NCI-H1048 (cell line): ENCODE measurements around the gene LPP.

Source experiments
- DNase-seq: peaks from one replicate; lab custom pipeline; 2025; lab: John Stamatoyannopoulos, UW

The LPP gene

DNA sequence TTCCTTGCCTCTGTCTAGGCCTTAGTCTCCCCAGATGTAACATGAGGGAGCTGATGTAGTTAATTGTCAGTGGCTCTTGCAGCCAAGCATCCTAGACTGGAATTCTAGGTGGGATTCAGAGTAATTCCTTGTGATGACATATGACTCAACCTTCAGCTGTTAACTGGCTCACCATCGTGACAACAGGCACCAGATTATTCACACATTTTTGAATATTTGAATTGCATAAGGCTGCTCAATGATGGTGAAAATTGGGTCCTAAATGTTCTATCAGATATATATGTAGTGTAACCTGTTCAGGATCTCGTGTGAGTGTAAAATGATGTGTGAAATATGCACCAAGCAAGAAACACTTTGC, 405.1 kb downstream of the LPP start:
- DNase-seq, result no peak

DNA sequence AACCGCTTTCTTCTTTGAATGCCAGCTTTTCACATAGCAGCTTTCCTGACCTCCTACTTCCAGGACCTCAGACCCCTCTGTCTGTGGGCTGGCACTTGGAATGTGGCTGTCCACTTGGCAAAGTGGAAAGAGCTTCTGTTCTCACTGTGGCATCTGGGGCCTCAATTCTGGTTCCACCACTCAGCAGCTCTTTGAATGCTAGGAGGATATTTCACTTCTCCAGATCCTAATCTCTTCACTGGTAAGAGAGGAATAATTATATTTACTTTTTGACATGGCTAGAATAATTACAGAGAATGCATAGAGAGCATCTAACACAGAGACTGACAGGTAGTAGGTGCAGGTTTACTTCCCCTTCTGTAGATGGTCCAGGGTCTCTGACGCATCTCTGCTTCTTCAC, 405.9 kb downstream of the LPP start:
- DNase-seq, result no peak

DNA sequence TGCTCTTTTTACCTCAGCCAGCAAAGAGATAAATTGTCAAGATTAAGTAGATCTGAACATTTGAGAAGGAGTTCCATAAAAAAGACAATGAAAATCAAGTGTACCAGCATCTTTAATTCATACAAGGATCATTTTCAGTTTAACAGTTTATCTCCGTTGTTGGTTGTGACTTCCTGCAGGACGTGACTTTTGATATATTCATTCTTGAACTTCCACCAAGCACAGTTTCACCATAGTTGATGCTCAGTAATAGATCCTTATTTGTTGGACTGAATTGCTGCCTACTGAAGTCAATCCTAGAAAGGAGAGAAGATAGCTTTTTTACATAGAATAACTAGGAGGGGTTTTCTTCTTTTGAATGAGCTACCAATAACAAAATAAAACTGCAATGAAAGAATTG, 408.2 kb downstream of the LPP start:
- no peak for DNase-seq

DNA sequence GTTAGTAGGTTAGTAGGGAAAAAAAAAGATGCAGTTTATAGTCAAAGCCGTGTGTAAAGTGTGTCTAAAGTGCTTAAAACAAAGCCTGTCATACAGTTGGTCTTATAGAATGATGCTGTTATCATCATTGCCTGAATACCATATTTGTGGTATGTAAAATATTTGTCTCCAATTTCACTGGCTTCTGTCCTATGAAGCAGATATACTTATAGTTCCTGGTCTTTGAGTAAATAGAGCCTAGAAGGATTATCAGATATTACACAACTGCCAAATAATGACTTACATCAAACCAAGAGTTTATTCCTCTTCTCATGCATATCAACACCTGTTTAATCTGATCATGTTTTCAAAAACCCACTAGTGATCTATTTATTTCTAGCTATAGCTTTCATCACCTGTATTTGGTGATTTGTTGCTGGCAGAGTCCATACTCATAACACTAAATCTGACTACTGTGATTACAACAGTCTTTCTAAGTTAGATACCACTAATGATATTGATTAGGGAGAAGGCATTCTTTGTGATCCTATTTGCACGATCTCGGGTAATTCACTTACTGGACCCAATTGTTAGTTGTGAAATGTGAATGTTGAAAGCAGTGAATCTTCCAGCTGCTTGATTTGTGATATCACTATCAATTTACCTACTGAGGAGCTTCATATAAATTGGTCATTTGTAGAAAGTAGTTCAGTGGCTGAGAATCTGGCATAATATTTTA, 413.7 kb downstream of the LPP start:
- DNase-seq, result no peak

DNA sequence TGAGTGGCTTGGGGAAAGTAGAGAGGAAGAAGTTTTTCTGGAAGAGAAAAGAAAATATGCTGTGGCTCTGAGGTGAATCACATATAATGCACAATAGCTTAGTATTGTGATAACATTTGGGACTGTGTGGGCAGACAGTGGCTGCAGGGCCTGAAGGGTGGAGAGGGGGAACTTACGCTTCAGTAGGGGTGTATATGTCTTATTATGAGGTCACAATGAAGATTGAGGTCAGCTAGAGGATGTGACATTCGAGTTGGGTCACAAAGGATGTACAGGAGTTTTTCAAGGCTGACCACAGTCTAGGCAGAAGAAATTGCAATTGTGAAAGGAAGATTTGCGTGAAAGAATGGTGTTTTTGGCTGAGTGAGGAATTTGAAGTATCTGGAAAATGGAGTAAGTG, 414.8 kb downstream of the LPP start:
- DNase-seq, result no peak

DNA sequence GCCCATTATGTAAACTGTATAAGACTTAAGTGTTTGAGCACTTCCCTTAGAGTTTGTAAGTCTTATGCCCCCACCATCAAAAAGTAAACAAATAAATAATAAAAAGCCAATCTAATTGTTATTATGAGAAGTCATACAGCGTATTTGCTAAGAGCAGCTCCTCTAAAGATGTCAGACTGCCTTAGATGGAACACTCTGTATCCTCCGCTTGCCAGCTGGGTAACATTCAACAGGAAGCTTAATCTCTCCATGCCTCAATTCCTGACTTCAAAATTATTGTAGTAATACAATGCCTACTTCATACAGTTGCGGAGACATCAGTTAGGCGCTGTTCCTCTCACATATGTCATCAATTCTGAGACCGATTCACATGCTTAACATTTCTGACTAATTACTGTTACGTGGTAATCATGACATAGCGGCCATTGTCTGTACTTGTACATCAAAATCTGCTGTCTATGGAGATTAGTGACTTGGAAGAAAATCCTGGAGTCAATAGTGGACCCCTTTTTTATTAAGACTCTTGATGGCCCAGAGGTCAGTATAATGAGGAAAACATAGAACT, 417.7 kb downstream of the LPP start:
- DNase-seq, result no peak

DNA sequence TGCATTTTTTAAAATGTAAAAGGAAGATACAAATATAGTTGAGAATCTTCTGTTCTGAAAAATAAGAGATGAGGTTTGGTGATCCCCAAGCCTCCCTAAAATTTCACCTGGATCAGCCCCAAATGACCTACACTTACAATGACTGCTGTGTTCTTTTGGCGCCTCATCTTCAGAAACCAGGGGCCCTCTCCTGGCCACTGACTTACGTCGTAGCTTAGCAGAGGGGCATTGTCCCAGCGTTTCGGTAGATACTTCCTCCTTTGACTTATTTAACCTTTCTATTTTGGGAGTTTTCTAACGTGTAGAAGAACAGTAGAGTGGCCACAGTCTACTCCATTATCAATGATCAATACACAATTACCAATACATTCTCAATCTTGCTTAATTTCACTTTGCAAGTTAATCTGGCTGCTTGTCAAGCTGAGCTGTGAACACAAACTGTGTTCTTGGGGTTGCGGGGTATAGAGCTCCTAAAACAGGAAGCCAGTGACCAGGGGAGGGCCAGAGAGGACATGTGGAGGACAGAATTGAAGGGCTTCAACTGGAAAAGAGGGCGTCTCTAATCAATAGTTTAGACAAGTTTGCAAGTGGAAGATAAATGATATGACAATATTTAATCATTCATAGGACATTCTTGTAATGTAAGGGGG, 419.5 kb downstream of the LPP start:
- DNase-seq, result no peak

DNA sequence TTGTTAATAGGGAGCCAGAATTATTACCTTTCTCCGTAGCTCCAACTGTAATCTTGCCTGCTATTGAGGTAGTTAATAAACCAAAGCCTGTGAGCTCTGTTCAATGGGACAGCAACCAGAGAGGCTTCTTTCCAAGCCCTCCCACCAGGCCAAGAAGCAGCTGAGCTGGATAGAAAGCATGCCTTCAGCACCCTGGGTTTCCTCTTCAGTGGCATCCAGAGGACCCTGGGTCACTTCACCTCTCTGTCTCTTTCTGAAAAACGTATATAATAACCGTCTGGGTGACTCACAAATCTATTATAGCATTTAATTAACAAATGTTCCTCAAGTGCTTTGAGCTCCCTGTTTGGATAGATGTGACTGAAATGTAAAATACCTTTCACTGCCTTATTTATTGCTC, 420.0 kb downstream of the LPP start:
- no peak for DNase-seq

DNA sequence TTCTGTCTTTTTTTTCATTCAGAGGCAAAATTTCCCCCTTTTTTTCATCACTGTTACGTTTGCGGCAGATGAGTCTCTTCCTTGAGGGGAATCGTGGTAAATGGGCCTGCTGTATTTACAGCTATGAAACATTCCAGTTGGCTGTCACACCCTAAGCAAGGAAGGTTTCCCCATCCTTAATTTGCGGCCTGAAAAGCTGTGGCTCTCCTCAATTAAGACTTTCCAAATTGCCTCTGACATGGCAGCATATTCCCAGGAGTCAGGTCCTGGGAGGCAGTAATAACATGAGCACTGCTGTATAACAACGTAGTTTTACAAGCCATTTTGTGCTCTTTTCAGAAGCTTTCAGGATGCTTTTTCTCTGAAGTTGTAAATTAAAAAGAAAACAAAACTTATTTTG, 420.9 kb downstream of the LPP start:
- no peak for DNase-seq

DNA sequence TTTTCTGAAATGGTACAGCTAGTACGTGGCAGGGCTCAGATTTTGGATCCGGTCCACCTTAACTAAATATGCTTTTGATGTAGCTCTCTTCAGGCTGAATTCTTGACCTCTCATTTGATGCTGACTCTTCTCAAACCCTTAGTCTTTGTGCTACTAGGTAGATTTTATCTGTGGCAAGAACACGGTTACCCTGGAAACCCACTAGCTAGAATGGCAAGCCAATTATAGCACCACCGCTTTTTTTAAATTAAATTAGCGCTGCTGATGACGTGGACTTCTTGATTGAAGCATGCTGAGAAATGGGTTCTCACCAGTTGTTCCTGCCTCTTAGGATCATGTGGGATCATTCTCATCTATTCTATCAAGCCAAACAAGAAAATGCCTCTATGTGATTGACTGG, 421.5 kb downstream of the LPP start:
- DNase-seq, result no peak

DNA sequence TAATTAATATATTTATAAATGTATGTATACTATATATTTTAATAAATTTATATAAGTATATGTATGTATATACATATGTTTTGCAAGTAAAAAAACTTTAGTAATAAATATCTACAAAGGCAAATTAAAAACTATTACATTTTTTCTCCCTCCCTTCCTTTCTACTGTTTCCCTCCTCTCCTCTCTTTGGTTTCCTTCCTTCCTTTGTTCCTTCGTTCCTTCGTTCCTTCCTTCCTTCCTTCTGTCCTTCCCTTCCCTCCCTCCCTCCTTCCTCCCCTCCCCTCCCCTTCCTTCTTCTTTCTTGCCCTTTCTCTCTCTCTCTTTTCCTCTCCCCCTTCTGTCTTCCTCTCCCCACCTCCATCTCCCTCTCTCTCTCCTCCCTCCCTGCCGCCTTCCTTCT, 423.6 kb downstream of the LPP start:
- DNase-seq, result no peak

DNA sequence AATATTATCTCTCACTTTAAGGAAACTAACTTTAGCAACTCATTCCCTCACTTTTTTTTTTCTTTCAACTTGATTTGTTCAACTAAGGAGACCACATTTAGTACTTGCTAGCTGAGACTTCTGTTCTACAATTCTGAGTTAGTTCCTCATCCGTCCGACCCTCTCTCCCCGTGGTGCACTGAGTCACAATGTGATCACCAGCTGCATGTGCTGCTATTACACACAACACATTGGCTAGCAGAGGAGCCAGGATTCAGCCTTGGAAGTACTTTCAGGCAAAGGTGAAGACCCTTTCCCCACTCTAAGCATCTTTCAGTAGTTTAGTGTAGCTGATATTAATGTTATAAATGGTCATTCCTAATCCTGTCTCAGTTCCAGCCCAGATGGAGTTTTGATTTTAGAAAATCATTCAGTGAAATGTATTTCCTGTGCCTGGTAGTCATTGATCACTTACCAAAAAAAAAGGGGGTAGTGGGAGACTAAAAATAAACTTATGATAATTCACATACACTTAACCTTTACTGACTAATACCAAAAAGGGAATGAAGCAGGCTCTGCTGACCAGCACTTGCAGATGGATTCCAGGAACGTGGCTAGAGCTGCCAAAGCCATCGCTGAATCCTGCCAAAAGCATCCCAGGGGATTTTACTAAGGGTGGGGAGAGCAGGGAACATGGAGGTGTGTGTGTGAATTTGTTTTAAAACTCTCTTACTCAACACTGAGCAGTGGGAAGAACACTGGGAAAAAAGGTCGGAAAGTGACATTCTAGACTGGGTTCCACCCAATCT, 424.8 kb downstream of the LPP start:
- no peak for DNase-seq

DNA sequence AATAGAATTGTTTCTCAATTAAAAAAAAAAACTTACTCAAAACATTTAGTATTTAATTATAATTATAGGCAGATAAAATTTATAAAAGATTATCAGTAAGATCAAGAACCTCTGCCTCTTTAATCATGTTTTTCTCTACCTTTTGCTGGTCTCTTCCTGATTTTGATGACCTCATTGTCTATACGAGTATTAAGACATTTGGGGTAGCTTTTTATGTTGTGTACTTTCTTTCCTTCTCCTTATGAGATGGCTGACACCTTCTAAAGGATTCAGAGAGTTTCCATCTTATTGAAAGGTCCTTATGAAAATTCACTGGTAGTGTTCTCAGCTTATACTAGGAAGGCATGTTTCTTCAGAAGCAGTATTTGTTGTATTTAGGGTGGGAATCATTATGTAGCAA, 426.3 kb downstream of the LPP start:
- no peak for DNase-seq

DNA sequence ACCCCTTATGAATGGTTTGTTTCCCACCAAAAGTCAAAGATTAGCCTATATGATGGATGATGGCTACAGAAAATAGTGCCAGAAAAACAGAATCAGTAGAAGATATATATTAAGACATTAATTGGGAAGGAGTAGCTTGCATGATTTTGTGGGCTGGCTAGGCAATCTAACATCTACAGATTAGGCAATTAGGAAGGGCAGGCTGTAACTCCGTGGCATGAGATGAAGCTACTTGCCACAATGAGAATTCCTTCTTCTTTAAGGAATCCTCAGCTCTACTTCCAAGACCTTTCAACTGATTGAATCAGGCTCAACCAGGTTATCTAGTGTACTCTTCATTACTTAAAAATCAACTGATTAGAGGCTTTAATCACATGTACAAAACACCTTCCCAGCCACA, 426.7 kb downstream of the LPP start:
- no peak for DNase-seq

DNA sequence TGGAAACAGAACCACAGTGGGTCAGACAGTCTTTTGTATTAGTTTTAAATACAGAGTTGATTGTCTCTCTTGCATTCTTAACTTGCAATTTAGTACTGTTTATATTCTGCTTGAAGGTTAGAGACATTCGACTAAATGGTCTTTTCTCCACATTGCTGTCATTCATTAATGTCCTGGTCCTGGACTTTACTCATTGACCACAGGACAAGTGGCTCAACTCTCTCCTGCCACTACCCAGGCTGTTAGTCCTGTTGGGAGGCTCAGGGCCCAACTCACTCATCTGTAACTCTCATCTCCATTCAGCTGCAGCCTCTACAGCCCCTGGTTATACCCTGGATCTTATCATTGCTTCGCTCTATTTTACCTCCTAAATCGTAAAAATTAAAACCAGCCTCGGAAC, 427.4 kb downstream of the LPP start:
- no peak for DNase-seq

DNA sequence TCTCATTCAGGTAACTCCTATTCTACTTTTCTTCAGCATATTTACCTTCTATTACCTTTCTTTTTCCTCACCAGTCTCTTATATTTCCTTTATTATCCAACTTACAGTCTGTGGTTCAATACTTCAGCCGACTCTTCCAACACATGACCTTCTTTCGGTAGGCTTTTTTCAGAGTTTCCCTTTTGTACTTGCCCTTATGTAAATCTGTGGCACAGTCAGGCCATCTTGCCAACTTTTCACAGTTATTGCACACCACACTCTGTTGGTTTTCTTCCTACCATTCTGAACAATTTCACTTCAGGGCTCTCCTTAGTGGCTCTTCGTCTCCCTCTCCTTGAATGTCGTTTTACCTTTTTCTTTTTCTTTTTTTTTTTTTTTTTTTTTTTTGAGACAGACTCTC, 427.8 kb downstream of the LPP start:
- no peak for DNase-seq

DNA sequence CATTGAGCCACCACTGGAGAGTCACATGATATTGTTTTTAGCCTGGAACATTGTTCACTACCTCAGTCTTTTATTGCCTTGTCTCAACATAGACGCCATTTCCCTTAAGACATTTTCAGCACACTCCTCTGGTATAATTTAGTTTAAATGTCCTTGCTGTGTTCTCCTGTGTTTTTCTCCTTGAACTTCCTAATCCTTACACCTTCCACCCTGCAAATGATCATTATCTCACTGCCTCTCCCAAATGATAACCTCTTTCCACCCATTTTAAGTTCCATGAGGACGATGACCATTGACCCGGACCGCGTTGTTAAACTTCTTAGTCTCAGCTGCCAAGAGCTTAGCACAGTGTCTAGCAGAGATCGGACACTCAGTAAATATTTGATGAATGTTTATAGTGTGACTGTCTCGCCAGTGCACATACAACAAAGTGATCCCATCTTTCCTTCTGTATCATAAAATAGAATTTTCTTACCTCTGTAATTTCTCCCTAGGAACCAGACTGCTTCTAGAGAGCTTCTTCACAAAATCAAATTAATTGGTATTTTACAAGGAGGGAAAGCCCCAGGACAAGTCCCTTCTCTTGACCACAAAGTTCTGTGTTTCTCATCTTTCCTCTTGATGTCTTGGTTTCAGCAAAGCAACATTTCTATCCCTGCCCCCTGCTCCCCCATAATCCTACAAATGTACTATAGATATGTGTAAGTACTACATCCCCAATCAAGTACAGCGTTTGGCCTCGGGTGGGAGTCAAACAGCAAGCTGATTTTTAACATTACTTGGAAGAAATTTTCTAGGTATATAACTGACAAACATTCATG, 429.6 kb downstream of the LPP start:
- DNase-seq, result no peak

DNA sequence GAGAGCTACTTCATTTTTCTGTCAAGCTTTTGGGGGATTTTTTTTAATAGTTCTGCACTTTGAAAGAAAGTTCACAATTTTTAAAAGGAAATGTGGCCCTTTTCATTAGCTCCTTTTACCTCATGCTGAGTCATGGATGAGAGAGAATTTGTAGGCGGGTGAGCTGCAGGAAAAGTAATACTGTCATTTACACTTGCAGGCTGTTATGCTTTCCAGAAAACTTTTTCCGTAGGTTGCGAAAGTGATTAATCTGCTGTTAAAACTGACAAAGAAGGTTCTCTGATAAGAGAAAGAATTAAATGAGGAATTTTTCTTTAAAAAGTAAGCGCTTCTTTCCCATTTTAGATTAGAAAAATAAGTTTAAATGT, 430.2 kb downstream of the LPP start:
- no peak for DNase-seq

DNA sequence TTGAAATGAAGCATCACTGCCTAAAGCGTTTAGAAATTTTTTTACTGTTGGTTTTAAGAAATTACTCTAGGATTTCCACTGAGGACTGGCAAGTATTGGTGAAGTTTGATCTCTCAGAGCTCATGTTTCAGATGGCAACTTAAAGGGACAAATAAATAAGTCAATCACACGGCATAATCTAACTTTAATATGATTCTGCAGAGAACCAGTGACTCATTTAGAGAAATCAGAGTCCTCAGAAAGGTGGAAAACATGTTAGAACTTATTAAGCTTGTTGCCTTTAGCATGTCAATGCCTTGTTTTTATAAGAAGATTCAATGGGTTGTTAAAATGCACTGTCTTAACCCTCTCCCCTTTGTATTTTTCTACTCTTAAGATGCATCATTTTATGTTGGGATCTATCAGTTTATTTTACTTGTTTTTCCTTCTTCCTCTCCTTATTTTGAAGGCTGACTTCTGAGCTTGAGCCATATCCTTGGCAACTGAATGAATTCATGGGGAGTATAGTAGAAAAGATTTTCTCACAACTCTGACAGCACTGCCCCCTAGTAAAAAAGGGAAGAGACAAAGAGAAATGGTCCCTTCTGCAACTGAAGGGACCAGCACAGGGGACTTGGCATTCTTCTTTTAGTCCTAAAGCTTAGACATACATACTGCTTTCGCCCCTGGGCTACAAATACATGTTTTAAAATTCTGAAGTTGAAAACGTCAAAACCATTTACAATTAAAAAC, 431.2 kb downstream of the LPP start:
- no peak for DNase-seq

DNA sequence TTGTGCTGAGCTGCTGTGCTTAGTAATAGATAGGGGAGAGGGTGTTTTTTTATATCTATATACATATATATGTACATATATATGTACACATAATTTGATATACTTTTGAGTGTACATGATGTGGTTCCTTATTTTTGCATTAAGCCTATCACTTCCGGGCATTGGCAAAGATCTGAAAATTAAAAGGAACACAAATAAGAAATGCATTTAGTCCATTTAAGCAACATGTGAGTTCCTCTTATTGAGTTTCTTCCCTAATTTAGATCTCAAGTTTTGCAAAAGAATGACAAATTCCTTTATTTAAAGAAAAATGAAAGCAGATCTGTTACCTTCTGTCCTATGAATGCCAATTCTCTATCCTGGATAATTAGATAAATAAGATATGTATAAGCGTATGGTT, 435.1 kb downstream of the LPP start:
- no peak for DNase-seq

DNA sequence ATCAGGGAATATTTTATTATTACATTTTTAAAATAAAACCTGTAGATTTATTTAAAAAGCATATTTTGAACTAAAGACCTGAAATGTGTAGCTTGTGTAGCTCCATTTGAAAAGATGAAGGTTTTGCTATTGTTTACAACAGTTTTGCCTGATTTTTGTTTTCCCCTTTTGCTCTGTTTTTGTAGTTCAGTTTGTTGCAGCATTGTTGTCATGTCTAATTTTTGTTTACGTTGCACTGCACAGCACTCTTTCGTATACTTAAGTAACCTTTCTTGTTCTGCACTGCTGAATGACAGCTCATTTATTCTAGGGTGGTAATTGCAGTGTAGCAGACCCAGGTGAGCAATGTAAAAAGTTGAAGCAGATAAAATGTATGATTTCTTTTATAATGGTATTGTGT, 435.8 kb downstream of the LPP start:
- DNase-seq, result no peak

DNA sequence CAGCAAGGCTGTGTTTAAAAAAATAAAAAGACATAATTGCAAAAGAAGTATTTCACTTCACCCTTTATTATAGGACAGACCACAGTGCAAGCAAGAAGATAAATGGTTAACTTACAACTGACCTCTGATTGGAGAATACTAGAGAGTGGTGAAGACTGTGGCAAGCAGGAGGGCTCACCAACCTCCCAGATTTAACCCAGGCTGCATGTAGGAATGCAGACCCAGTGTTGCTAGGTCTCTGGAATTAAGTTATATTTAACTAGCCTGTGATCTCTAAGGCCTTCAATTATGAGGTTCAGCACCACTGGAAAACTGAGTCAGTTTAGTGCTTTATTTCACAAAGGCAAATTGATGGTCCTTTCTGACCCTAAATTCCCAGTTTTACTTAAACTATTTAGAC, 436.6 kb downstream of the LPP start:
- no peak for DNase-seq
